ENCODE data around the gene FZD8. TPM values are rescaled to one million over a fixed set of nuclear protein-coding genes. Genes with fewer than 3 reads are reported as not detected.

FZD8 gene
- total RNA-seq, 1 experiment from 2014 or later, result 13.8 TPM

GRCh38 chr10:35643151-35644049, 1.3 kb upstream of the FZD8 start:
- Histone ChIP-seq H3K56ac (ENCODE audit: insufficient read length, low read depth, low read length) (no peak overlapping the region), H3K23ac (ENCODE audit: insufficient read length, low read depth, low read length) (no peak overlapping the region), H2BK5ac (ENCODE audit: insufficient read length, low read length) (no peak overlapping the region), H4K91ac (ENCODE audit: insufficient read length, low read depth, low read length) (no peak overlapping the region), H4K5ac (ENCODE audit: insufficient read length, low read depth, low read length) (no peak overlapping the region), H3K23me2 (ENCODE audit: insufficient read length, low read depth, low read length, poor library complexity, severe bottlenecking) (peaks cover 17% of the 10 kb centered on the region), H2BK20ac (ENCODE audit: low read depth, low read length, poor library complexity, severe bottlenecking) (no peak overlapping the region), H2BK15ac (ENCODE audit: low read depth, low read length) (no peak overlapping the region), H3K27me3 (ENCODE audit: insufficient read depth, low read length) (peaks cover 8% of the 10 kb centered on the region; the same call in 1 of the 2 replicates), H3T11ph (ENCODE audit: low read length) (no peak overlapping the region), H3K4me2 (ENCODE audit: insufficient read depth, insufficient read length, low read length) (peak overlapping the region; percentile 88), H3K79me1 (ENCODE audit: insufficient read depth, low read depth, low read length, poor library complexity, severe bottlenecking) (no peaks in the 10 kb centered on the region), H3K18ac (ENCODE audit: insufficient read length, low read depth, low read length) (no peak overlapping the region), H2AFZ (ENCODE audit: low read length) (no peak overlapping the region), H3K9ac (ENCODE audit: extremely low read depth, insufficient read length, low read length) (no peak overlapping the region), H4K20me1 (ENCODE audit: control insufficient read depth, insufficient read depth, insufficient read length) (no peaks in the 10 kb centered on the region), H2BK120ac (ENCODE audit: low read depth, low read length, poor library complexity, severe bottlenecking) (no peak overlapping the region), H3K79me2 (ENCODE audit: insufficient read depth, low read length) (no peaks in the 10 kb centered on the region), H2BK12ac (ENCODE audit: insufficient read length, low read depth, low read length) (no peak overlapping the region), H3K4me1 (ENCODE audit: insufficient read depth, low read length) (no peaks in the 10 kb centered on the region), H3K14ac (ENCODE audit: insufficient read depth, low read length) (no peak overlapping the region), H2AK5ac (ENCODE audit: insufficient read length, low read length) (no peak overlapping the region), H4K8ac (replicated peaks; ENCODE audit: insufficient read length, low read depth, low read length) (no peak overlapping the region), H3K27ac (ENCODE audit: insufficient read length, low read depth, low read length) (no peak overlapping the region), H3K4ac (ENCODE audit: low read depth, low read length) (no peak overlapping the region), H3K9me3 (ENCODE audit: control insufficient read depth, low read depth, low read length) (no peaks in the 10 kb centered on the region)
- H3K4me3 Mint-ChIP-seq, result peak overlapping the region; percentile 74 to 90
- TF ChIP-seq CTCF (conservative IDR thresholded peaks at IDR 0.05), result no peak
- peak; percentile 62 for DNase-seq
- peaks cover 2 to 11% (median 9%) of the 10 kb centered on the region in 3 experiments; a peak in 5 of 7 replicates for H3K36me3 Mint-ChIP-seq (ENCODE audit: insufficient read depth in 1 of 3, low read depth in 3 of 3)
- H3K4me1 Mint-ChIP-seq, result peaks cover 18 to 29% of the 10 kb centered on the region in 2 experiments
- no CpG with 5 or more reads among the region's 42 CpGs for WGBS (ENCODE audit: extremely low coverage, insufficient read length, low lambda C conversion rate)
- peaks cover 2 to 4% of the 10 kb centered on the region in 2 experiments; a peak in 3 of 5 replicates for H3K9me3 Mint-ChIP-seq
- H3K27me3 Mint-ChIP-seq (ENCODE audit: low read depth), result peaks cover 24% of the 10 kb centered on the region
- H3K27ac Mint-ChIP-seq, result peak overlapping the region in 1 of 3 experiments; percentile 67; a peak in 1 of 7 replicates

Measured in H9 (cell line).